Measurements from ENCODE around the gene CTDP1.
A peak's percentile ranks its signal among the peaks of the same experiment; 100 is the strongest.

CTDP1 gene

GRCh38 chr18:79680891-79681339 lies 1.3 kb downstream of the CTDP1 start:
- no peak for DNase-seq (ENCODE audit: low read depth in 1 of 2, low spot score in 1 of 2)
- in situ Hi-C loops (cut with HindIII; ENCODE audit: low pct_unique_long_range_greater_than_20kb, low sequenced_read_pairs) = no loop called here
- no peak for TF ChIP-seq JUND (IDR thresholded peaks at IDR 0.05; ENCODE audit: low read depth)

DNA sequence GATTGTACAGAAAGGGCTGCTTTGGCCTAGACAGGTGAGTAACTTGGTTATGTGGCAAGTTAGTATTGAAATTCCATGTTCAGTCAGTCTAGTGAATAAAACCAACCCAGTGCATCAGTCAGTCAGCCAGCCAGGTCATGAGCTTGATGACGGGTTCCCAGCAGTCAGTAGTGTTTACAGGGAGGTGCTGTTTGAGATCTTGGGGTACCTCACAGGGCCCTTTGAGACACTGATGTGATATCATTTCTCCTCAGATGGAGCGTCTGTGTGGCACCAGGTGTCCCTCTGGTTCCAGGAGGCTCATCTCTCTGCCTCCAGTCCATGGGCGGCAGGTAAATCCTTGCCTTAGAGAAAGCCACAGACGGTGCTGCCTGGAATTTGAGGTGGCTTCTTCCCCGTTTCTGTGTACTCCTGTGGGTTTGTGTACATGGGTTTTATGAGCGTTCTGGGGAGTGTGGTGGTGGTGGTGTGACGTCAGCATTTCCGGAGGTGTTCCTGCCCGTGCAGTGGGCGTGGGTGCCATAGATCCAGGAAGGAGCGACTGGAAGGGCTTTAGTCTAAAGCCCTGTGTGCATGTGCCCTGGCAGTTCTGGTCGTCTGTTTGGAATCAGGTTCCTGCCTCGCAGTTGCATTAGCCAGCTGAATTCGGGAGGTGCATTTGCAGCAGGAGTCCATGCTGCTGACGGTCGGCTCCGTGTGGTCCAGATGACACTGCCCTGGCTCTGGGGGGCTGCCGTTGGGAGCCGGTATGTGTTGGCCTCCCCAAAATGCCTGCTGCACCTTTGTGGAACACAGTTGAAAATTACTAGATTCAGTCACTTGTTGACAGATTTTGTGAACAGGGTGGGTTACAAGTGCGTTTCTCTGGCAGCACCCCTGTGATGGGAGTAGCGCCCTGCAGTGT lies 2.1 kb downstream of the CTDP1 start:
- TF ChIP-seq JUND (IDR thresholded peaks at IDR 0.05; ENCODE audit: low read depth) = no peak
- in situ Hi-C loops (cut with HindIII; ENCODE audit: low pct_unique_long_range_greater_than_20kb, low sequenced_read_pairs) = no loop called here
- no peak for DNase-seq (ENCODE audit: low read depth in 1 of 2, low spot score in 1 of 2)

- in situ Hi-C loops (cut with HindIII; ENCODE audit: low pct_unique_long_range_greater_than_20kb, low sequenced_read_pairs) = no loop called here
- no peak for DNase-seq (ENCODE audit: low read depth in 1 of 2, low spot score in 1 of 2)
- no peak for TF ChIP-seq JUND (IDR thresholded peaks at IDR 0.05; ENCODE audit: low read depth)
Measured at GRCh38 chr18:79682481-79682880, 2.9 kb downstream of the CTDP1 start.

GRCh38 chr18:79682894-79683625 lies 3.5 kb downstream of the CTDP1 start:
- DNase-seq (ENCODE audit: low read depth in 1 of 2, low spot score in 1 of 2) = no peak
- in situ Hi-C loops (cut with HindIII; ENCODE audit: low pct_unique_long_range_greater_than_20kb, low sequenced_read_pairs) = no loop called here
- no peak for TF ChIP-seq JUND (IDR thresholded peaks at IDR 0.05; ENCODE audit: low read depth)

- no peak for TF ChIP-seq JUND (IDR thresholded peaks at IDR 0.05; ENCODE audit: low read depth)
- no peak for DNase-seq (ENCODE audit: low read depth in 1 of 2, low spot score in 1 of 2)
- in situ Hi-C loops (cut with HindIII; ENCODE audit: low pct_unique_long_range_greater_than_20kb, low sequenced_read_pairs) = no loop called here
Measured at GRCh38 chr18:79683626-79684282, 4.2 kb downstream of the CTDP1 start.

DNA sequence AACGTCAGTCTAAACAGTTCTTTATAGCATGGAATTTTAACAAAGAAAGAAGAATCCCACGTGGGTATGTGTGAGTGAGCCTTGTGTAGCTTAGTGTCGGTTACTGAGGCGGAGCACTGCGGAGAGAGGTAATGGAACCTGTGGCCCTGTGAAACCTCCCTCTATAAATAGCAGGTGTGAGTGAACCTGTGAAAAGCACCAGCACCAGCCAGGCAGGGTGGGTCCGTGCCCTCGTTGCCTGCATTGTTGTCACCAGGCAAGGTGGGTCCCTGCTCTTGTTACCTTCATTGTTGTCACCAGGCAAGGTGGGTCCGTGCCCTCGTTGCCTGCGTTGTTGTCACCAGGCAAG lies 4.7 kb downstream of the CTDP1 start:
- in situ Hi-C loops (cut with HindIII; ENCODE audit: low pct_unique_long_range_greater_than_20kb, low sequenced_read_pairs) = no loop called here
- no peak for TF ChIP-seq JUND (IDR thresholded peaks at IDR 0.05; ENCODE audit: low read depth)
- DNase-seq (ENCODE audit: low read depth in 1 of 2, low spot score in 1 of 2) = no peak

- DNase-seq (ENCODE audit: low read depth in 1 of 2, low spot score in 1 of 2) = no peak
- TF ChIP-seq JUND (IDR thresholded peaks at IDR 0.05; ENCODE audit: low read depth) = no peak
- in situ Hi-C loops (cut with HindIII; ENCODE audit: low pct_unique_long_range_greater_than_20kb, low sequenced_read_pairs) = no loop called here
Measured at GRCh38 chr18:79684787-79685186, 5.2 kb downstream of the CTDP1 start.

DNA sequence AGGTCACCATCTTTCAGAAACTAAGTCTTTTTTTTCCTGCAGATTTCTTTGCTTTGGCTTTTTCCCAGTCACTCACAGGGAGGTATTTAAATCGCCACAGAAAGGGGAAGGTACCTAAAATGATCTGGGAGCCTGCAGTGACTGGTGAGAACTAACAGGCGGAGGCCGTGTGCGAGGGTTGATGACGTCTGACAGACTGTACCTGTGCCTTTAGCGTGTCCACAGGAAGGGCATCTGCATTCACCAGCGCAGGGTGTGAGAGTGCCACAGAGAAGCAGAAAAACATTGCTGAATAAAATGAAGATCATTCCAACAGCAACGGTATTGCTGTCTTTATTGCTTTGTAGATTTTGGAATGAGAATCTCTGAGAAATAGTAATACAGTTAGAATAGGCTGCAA lies 5.7 kb downstream of the CTDP1 start:
- no peak for DNase-seq (ENCODE audit: low read depth in 1 of 2, low spot score in 1 of 2)
- in situ Hi-C loops (cut with HindIII; ENCODE audit: low pct_unique_long_range_greater_than_20kb, low sequenced_read_pairs) = no loop called here
- TF ChIP-seq JUND (IDR thresholded peaks at IDR 0.05; ENCODE audit: low read depth) = no peak

GRCh38 chr18:79685971-79686370 lies 6.4 kb downstream of the CTDP1 start:
- DNase-seq (ENCODE audit: low read depth in 1 of 2, low spot score in 1 of 2) = no peak
- in situ Hi-C loops (cut with HindIII; ENCODE audit: low pct_unique_long_range_greater_than_20kb, low sequenced_read_pairs) = no loop called here
- TF ChIP-seq JUND (IDR thresholded peaks at IDR 0.05; ENCODE audit: low read depth) = no peak

GRCh38 chr18:79687806-79688205 lies 8.2 kb downstream of the CTDP1 start:
- no peak for TF ChIP-seq JUND (IDR thresholded peaks at IDR 0.05; ENCODE audit: low read depth)
- in situ Hi-C loops (cut with HindIII; ENCODE audit: low pct_unique_long_range_greater_than_20kb, low sequenced_read_pairs) = no loop called here
- DNase-seq (ENCODE audit: low read depth in 1 of 2, low spot score in 1 of 2) = peak in 1 of 2 experiments; percentile 20

GRCh38 chr18:79690071-79690470 lies 10.5 kb downstream of the CTDP1 start:
- TF ChIP-seq JUND (IDR thresholded peaks at IDR 0.05; ENCODE audit: low read depth) = no peak
- DNase-seq (ENCODE audit: low read depth in 1 of 2, low spot score in 1 of 2) = no peak
- in situ Hi-C loops (cut with HindIII; ENCODE audit: low pct_unique_long_range_greater_than_20kb, low sequenced_read_pairs) = no loop called here

DNA sequence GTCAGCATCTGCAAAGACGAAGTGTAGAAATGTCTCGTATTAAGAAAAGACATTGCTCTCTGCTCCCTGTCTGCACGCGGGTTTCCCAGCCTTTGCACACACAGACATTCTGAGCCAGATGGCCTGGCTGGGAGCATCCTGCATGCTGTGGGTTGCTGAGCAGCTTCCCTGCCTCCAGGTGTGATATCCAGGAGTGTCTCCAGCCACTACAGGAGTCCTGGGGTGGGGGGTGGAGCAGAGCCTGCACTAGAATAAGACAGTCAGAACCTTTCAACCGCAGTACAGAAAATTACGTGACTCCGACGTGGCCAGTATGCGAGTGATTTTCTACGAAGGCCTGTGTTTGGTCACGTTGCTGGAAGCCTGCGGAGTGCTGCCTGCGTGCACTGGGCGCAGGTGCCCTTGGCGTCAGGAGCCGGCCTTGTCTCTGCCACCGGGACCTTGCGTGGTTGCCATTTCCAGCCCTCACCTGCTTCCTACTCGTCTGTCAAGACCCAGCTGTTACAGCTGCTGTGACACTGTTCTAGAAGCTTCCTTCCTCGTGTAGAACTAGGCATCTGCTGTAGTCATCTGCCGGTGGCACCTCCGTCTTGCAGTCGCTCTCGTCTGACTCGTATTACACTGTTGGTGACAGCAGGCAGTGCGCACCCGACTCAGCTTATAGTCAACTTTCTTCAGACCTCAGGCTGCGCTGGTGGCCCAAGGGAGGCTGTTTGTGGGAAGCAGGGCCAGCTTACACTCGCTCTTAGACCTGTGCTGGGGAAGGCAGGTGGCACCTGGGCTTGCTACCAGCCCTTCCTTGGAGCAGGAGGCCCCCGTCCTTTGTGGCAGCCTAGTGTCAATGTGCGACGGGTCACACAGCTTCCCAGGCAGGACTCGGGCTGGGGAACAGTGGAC lies 11.2 kb downstream of the CTDP1 start:
- no peak for DNase-seq (ENCODE audit: low read depth in 1 of 2, low spot score in 1 of 2)
- in situ Hi-C loops (cut with HindIII; ENCODE audit: low pct_unique_long_range_greater_than_20kb, low sequenced_read_pairs) = no loop called here
- TF ChIP-seq JUND (IDR thresholded peaks at IDR 0.05; ENCODE audit: low read depth) = no peak

Data from T47D (cell line).